Mesothelial cell of epicardium (in vitro differentiated cells): Measurements from ENCODE around the gene CCDC70. TPM values are rescaled to one million over a fixed set of nuclear protein-coding genes. Genes with fewer than 3 reads are reported as not detected.

Experiments used
- DNase-seq, 2 experiments: peaks; one replicate each; pipeline ENCODE4 v3.0.0; 2021; ENCODE audit warnings: low spot score in 2 of 2; ENCODE audit not compliant: unreplicated experiment in 2 of 2
- H3K27ac Mint-ChIP-seq: 2 replicates; pipeline ENCODE4 v1.8.0; 2021; ENCODE audit warnings: mixed read lengths
- H3K27me3 Mint-ChIP-seq: 2 replicates; pipeline ENCODE4 v1.8.0; 2021; ENCODE audit warnings: low read depth, mixed read lengths
- H3K36me3 Mint-ChIP-seq: 2 replicates; pipeline ENCODE4 v1.8.0; 2021; ENCODE audit warnings: mixed read lengths
- H3K4me1 Mint-ChIP-seq: 2 replicates; pipeline ENCODE4 v1.8.0; 2021; ENCODE audit warnings: mixed read lengths
- H3K4me3 Mint-ChIP-seq: 2 replicates; pipeline ENCODE4 v1.8.0; 2021; ENCODE audit warnings: mild to moderate bottlenecking, moderate library complexity, mixed read lengths
- H3K9me3 Mint-ChIP-seq: 2 replicates; pipeline ENCODE4 v1.8.0; 2021; ENCODE audit warnings: mixed read lengths
- CTCF ChIP-seq: fragments of 200-600 bp; sonication (generic); IDR thresholded peaks from one replicate; pipeline ENCODE4 v1.5.0; 2021; ENCODE audit warnings: antibody characterized with exemption; ENCODE audit not compliant: unreplicated experiment
- total RNA-seq: library from RNA; stranded (reverse); gene quantifications from 3 replicates; pipeline ENCODE4 v1.2.1, GENCODE V29; 2021

The CCDC70 gene
- total RNA-seq, 1 donor from 2014 or later = not detected

- DNase-seq = no peak
- H3K4me3 Mint-ChIP-seq = no peak overlapping the region
- no peaks in the 10 kb centered on the region for H3K36me3 Mint-ChIP-seq
- H3K27ac Mint-ChIP-seq = no peak overlapping the region
- peaks cover 2% of the 10 kb centered on the region for H3K4me1 Mint-ChIP-seq
- TF ChIP-seq CTCF = no peak
- H3K9me3 Mint-ChIP-seq = no peaks in the 10 kb centered on the region
- H3K27me3 Mint-ChIP-seq = no peaks in the 10 kb centered on the region
Measured at GRCh38 chr13:51838240-51838846, 23.4 kb upstream of the CCDC70 start.

- Mint-ChIP-seq H3K4me1 (peaks cover 1% of the 10 kb centered on the region), H3K27me3 (no peaks in the 10 kb centered on the region), H3K36me3 (no peaks in the 10 kb centered on the region), H3K27ac (no peak overlapping the region), H3K4me3 (no peak overlapping the region), H3K9me3 (no peaks in the 10 kb centered on the region)
- no peak for TF ChIP-seq CTCF
- DNase-seq = no peak
Measured at GRCh38 chr13:51839711-51840540, 21.8 kb upstream of the CCDC70 start.

GRCh38 chr13:51840917-51841316, 20.9 kb upstream of the CCDC70 start:
- H3K9me3 Mint-ChIP-seq = no peaks in the 10 kb centered on the region
- H3K27me3 Mint-ChIP-seq = peaks cover 1% of the 10 kb centered on the region
- no peak overlapping the region for H3K4me3 Mint-ChIP-seq
- H3K27ac Mint-ChIP-seq = no peak overlapping the region
- H3K4me1 Mint-ChIP-seq = peaks cover 6% of the 10 kb centered on the region
- no peak for DNase-seq
- no peaks in the 10 kb centered on the region for H3K36me3 Mint-ChIP-seq
- no peak for TF ChIP-seq CTCF

GRCh38 chr13:51841732-51842131, 20.0 kb upstream of the CCDC70 start:
- no peaks in the 10 kb centered on the region for H3K9me3 Mint-ChIP-seq
- no peak overlapping the region for H3K27ac Mint-ChIP-seq
- no peak overlapping the region for H3K4me3 Mint-ChIP-seq

GRCh38 chr13:51843529-51843928, 18.2 kb upstream of the CCDC70 start:
- H3K27ac Mint-ChIP-seq = no peak overlapping the region
- H3K4me3 Mint-ChIP-seq = no peak overlapping the region

More at GRCh38 chr13:51841732-51842131, 20.0 kb upstream of the CCDC70 start:
- TF ChIP-seq CTCF = no peak
- Mint-ChIP-seq H3K27me3 (peaks cover 1% of the 10 kb centered on the region), H3K4me1 (peaks cover 6% of the 10 kb centered on the region), H3K36me3 (no peaks in the 10 kb centered on the region)
- DNase-seq = no peak

More at GRCh38 chr13:51843529-51843928, 18.2 kb upstream of the CCDC70 start:
- H3K27me3 Mint-ChIP-seq = peaks cover 1% of the 10 kb centered on the region
- H3K4me1 Mint-ChIP-seq = peaks cover 6% of the 10 kb centered on the region
- H3K9me3 Mint-ChIP-seq = peaks cover 9% of the 10 kb centered on the region
- DNase-seq = no peak
- TF ChIP-seq CTCF = no peak
- no peaks in the 10 kb centered on the region for H3K36me3 Mint-ChIP-seq
